ENCODE measurements around the gene PATL1.

Gene PATL1

DNA sequence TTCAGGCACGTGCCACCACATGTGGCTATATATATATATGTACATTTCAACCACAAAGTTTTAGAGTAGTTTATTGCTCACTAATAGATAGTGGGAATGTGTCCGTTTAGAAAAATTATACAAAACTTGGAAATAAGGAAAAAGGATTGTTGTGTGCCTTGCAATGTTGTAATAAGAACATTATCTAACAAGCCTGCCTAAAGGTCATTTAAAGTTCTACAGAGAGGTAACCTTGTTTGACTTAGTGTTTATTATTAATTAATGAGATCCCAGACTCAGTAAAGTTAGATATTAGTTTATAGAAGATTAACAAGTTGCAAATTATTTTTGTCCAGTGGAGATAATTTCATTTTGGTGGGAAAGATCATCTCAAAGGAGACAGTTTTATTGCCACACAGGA, 5.5 kb upstream of the PATL1 start:
- Histone ChIP-seq H4K20me1 (ENCODE audit: low read depth, low read length) (no peaks in the 10 kb centered on the region), H3K9me2 (replicated peaks; ENCODE audit: insufficient read depth, low read length) (no peaks in the 10 kb centered on the region), H3K27me3 (ENCODE audit: low read length) (no peaks in the 10 kb centered on the region), H3K27ac (ENCODE audit: low read depth, low read length) (no peak overlapping the region), H3K9ac (ENCODE audit: low read length) (no peak overlapping the region), H3K4me3 (ENCODE audit: insufficient read depth, low read length, poor library complexity, severe bottlenecking) (no peak overlapping the region), H3K4me2 (ENCODE audit: low read depth, low read length, poor library complexity, severe bottlenecking) (no peak overlapping the region), H3K79me2 (ENCODE audit: insufficient read depth, low read length) (no peaks in the 10 kb centered on the region), H3K36me3 (ENCODE audit: low read length) (no peaks in the 10 kb centered on the region), H2AFZ (ENCODE audit: low read depth, low read length, severe bottlenecking) (no peak overlapping the region), H3K9me3 (ENCODE audit: insufficient read depth, low read length) (no peaks in the 10 kb centered on the region), H3F3A (ENCODE audit: insufficient read depth) (no peaks in the 10 kb centered on the region)
- TF ChIP-seq, protein P1, sequence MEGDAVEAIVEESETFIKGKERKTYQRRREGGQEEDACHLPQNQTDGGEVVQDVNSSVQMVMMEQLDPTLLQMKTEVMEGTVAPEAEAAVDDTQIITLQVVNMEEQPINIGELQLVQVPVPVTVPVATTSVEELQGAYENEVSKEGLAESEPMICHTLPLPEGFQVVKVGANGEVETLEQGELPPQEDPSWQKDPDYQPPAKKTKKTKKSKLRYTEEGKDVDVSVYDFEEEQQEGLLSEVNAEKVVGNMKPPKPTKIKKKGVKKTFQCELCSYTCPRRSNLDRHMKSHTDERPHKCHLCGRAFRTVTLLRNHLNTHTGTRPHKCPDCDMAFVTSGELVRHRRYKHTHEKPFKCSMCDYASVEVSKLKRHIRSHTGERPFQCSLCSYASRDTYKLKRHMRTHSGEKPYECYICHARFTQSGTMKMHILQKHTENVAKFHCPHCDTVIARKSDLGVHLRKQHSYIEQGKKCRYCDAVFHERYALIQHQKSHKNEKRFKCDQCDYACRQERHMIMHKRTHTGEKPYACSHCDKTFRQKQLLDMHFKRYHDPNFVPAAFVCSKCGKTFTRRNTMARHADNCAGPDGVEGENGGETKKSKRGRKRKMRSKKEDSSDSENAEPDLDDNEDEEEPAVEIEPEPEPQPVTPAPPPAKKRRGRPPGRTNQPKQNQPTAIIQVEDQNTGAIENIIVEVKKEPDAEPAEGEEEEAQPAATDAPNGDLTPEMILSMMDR (IDR thresholded peaks at IDR 0.05; ENCODE audit: insufficient read depth, low read length, poor library complexity, severe bottlenecking): no peak
- TF ChIP-seq EZH2phosphoT487 (conservative IDR thresholded peaks at IDR 0.05; ENCODE audit: low read length): no peak

DNA sequence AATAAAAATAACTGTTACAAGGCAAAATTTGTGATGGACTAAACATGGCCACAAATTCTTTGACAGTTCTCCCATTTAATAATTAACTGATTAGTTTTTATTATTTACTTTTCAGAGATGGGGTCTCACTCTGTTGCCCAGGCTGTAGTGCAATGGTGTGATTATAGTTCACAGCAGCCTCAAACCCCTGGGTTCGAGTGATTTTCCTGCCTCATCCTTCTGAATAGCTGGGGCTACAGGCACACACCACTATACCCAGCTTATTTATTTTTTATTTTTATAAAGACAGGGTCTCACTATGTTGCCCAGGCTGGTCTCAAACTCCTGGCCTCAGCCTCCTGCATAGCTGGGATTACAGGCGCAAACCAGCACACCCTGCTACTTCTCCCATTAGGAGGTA, 4.5 kb upstream of the PATL1 start:
- no peak overlapping the region for H3K4me3 ChIP-seq (ENCODE audit: insufficient read depth, low read length, poor library complexity, severe bottlenecking)
- no peak overlapping the region for H3K27ac ChIP-seq (ENCODE audit: low read depth, low read length)
- H3K9ac ChIP-seq (ENCODE audit: low read length): no peak overlapping the region
- no peak overlapping the region for H2AFZ ChIP-seq (ENCODE audit: low read depth, low read length, severe bottlenecking)
- no peaks in the 10 kb centered on the region for H4K20me1 ChIP-seq (ENCODE audit: low read depth, low read length)
- peaks cover 4% of the 10 kb centered on the region for H3K79me2 ChIP-seq (ENCODE audit: insufficient read depth, low read length)
- no peaks in the 10 kb centered on the region for H3K36me3 ChIP-seq (ENCODE audit: low read length)
- no peaks in the 10 kb centered on the region for H3K9me2 ChIP-seq (replicated peaks; ENCODE audit: insufficient read depth, low read length)
- no peak overlapping the region for H3K4me2 ChIP-seq (ENCODE audit: low read depth, low read length, poor library complexity, severe bottlenecking)
- H3K27me3 ChIP-seq (ENCODE audit: low read length): no peaks in the 10 kb centered on the region
- no peaks in the 10 kb centered on the region for H3K9me3 ChIP-seq (ENCODE audit: insufficient read depth, low read length)
- H3F3A ChIP-seq (ENCODE audit: insufficient read depth): no peaks in the 10 kb centered on the region
- TF ChIP-seq, protein P1 (IDR thresholded peaks at IDR 0.05; ENCODE audit: insufficient read depth, low read length, poor library complexity, severe bottlenecking): no peak
- no peak for TF ChIP-seq EZH2phosphoT487 (conservative IDR thresholded peaks at IDR 0.05; ENCODE audit: low read length)

DNA sequence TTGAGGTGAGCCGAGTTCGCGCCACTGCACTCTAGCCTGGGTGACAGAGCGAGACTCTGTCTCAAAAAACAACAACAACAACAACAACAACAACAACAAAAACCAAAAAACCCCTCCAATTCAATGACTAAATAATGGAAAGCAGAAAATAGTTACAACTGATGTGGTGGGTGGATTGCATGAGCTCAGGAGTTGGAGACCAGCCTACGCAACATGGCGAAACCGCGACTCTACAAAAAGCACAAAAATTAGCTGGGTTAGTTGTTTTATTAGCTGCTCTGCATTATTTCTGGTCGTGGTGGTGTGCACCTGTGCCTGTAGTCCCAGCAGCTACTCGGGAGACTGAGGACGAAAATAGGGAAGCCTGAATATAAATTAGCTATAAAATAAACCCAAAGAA, 2.6 kb upstream of the PATL1 start:
- TF ChIP-seq, protein P1 (IDR thresholded peaks at IDR 0.05; ENCODE audit: insufficient read depth, low read length, poor library complexity, severe bottlenecking): no peak
- no peak for TF ChIP-seq EZH2phosphoT487 (conservative IDR thresholded peaks at IDR 0.05; ENCODE audit: low read length)
- H3K27ac ChIP-seq (ENCODE audit: low read depth, low read length): no peak overlapping the region
- peaks cover 5% of the 10 kb centered on the region; the same call in 1 of the 2 replicates for H3K36me3 ChIP-seq (ENCODE audit: low read length)
- H3K9me2 ChIP-seq (replicated peaks; ENCODE audit: insufficient read depth, low read length): no peaks in the 10 kb centered on the region
- H3K4me2 ChIP-seq (ENCODE audit: low read depth, low read length, poor library complexity, severe bottlenecking): no peak overlapping the region
- no peak overlapping the region for H3K4me3 ChIP-seq (ENCODE audit: insufficient read depth, low read length, poor library complexity, severe bottlenecking)
- H2AFZ ChIP-seq (ENCODE audit: low read depth, low read length, severe bottlenecking): no peak overlapping the region
- H3K9me3 ChIP-seq (ENCODE audit: insufficient read depth, low read length): no peaks in the 10 kb centered on the region
- no peaks in the 10 kb centered on the region for H3K27me3 ChIP-seq (ENCODE audit: low read length)
- no peaks in the 10 kb centered on the region for H4K20me1 ChIP-seq (ENCODE audit: low read depth, low read length)
- H3K9ac ChIP-seq (ENCODE audit: low read length): no peak overlapping the region
- H3F3A ChIP-seq (ENCODE audit: insufficient read depth): peaks cover 5% of the 10 kb centered on the region; the same call in 1 of the 2 replicates
- H3K79me2 ChIP-seq (ENCODE audit: insufficient read depth, low read length): peaks cover 22% of the 10 kb centered on the region

All from SU-DHL-6 (cell line).